Measurements from ENCODE around the gene FANK1.

FANK1 gene

DNA sequence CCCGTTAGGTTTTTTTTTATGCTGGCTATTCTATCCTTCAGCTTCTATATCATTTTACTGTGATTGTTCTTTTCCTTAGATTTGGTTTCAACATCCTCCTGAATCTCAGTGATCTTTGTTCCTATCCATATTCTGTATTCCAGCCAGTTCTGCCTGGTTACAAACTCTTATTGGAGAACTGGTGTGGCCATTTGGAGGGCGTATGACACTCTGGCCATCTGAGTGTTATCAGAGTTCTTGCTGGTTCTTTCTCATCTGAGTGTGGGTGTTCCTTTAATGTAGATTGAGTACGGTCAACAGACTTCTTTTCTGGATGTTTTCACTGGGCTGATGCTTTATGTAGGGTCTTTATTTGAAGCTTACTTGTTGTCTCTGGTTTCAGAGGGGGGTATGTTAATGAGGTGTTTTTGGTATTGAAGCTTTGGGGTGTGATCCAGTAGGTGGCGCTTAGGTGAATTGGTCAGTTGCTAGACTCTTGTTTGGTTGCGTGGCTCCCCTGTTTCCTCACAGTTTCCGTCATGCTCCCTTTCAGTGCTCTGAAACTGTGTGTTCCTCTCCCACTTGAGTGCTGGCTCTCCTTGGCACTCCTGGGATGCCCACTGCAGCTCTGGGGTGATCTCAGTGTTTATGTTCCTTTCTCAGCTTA, 80.7 kb downstream of the FANK1 start:
- in situ Hi-C loops (cut with HindIII; ENCODE audit: low pct_ligation_motif_present, low pct_unique_long_range_greater_than_20kb, low sequenced_read_pairs) = no loop called here
- no peak for DNase-seq

DNA sequence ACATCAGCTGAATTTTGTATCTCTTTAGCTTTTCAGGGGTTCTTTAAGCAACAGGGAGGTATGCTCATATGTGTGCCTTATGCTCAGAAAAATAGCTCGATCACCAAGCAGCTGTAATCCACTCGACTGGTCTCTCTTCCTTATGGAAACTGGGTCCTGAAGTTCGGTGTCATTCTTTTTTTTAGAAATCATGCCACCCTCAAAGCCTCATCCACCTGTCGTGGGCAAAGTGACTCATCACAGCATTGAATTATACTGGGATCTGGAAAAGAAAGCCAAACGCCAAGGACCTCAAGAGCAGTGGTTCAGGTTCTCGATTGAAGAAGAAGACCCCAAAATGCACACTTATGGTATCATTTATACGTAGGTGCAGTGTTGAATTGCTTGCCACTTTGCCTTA, 83.6 kb downstream of the FANK1 start:
- in situ Hi-C loops (cut with HindIII; ENCODE audit: low pct_ligation_motif_present, low pct_unique_long_range_greater_than_20kb, low sequenced_read_pairs) = no loop called here
- no peak for DNase-seq

DNA sequence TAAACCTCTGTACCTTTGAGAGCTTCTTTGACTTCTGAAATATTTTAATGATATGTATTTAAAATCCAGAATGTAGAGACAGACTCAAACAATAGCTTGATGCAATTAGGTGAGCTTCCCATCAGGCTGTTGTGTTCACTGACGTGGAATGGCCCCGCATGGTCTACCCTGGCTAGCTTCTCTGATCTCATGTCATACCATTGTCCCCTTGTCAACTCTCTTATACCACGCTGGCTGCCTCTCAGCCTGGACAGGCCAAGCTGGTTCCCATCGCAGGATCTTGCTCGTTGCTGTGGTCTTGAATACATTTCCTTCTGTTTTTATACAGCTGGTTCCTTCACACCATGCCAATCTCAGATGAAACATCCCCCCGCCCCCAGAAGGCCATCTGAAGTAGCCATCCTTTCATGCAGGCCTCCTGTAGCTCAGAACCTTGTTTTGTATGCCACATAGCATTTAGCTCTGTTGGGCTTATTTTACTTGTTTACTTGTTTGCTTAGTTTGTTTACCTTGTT, 84.2 kb downstream of the FANK1 start:
- in situ Hi-C loops (cut with HindIII; ENCODE audit: low pct_ligation_motif_present, low pct_unique_long_range_greater_than_20kb, low sequenced_read_pairs) = no loop called here
- DNase-seq = no peak

DNA sequence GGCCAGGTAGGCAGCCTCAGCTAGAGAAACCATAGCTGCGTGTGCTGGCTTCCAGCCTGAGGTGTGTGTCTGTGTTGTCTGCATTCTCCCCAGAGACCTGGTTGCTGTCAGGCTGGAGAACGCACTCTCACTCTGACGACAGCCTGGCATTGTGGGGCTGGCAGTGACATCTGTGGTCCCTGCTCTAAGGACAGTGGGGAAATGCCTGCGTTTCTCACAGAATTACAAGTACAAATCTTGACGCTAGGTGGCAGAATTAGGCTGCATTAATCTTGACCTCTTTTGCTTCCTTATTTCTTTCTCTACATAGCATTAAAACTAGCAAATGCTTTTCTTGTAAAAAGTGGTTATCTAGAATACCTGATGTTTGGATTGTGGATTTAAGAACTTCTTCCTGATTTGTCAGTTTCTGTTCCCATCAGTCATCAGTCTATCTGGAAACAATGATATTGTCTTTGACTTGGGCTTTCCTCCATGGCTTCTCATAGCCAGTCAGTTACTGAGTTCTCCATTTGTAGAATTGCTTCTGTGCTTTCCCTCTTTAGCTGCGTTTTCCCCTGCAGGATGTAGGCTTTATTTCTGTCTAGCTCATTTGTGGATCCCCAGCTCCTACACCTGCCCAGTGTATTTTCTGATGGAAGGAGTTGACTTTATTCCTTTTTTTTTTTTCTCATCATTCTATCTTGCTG, 86.0 kb downstream of the FANK1 start:
- in situ Hi-C loops (cut with HindIII; ENCODE audit: low pct_ligation_motif_present, low pct_unique_long_range_greater_than_20kb, low sequenced_read_pairs) = no loop called here
- peak; percentile 76 for DNase-seq

DNA sequence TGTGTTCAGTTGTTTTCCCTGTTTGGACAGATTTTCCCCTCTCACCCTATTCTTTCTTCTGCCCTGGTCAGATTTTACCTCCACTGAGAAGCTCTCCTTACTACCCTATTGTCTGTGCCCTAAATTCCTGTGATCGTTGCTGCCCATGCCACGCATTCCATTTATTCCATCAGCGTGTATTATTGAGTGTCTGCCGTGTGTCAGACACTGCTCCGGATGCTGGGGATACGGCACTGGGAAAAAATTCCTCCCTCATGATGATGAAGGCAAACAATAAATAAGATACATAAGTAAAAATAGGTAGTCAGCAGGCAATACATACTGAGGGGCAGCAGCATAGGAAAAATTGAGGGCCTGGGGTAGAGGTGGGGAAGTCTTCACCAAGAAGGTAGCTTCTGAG, 86.8 kb downstream of the FANK1 start:
- in situ Hi-C loops (cut with HindIII; ENCODE audit: low pct_ligation_motif_present, low pct_unique_long_range_greater_than_20kb, low sequenced_read_pairs) = no loop called here
- peak; percentile 12 for DNase-seq

DNA sequence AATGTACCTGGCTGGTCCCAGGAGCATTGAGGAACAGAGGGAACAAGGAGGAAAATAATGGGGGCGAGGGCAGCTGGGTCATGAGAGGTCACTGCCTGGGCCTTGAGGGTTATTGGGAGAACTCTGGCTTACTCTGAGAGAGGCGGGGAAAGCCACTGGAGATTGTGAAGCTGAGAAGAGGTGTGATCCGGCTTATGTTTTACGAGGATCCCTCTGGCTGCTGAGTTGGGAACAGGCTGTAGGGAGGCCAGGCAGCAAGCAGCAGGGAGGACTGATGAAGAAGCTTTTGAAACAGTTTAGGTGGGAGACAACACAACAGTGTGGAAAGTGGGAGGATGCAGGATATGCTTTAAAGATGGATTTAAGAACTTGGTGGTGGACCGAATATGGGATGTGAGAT, 87.3 kb downstream of the FANK1 start:
- in situ Hi-C loops (cut with HindIII; ENCODE audit: low pct_ligation_motif_present, low pct_unique_long_range_greater_than_20kb, low sequenced_read_pairs) = no loop called here
- no peak for DNase-seq

DNA sequence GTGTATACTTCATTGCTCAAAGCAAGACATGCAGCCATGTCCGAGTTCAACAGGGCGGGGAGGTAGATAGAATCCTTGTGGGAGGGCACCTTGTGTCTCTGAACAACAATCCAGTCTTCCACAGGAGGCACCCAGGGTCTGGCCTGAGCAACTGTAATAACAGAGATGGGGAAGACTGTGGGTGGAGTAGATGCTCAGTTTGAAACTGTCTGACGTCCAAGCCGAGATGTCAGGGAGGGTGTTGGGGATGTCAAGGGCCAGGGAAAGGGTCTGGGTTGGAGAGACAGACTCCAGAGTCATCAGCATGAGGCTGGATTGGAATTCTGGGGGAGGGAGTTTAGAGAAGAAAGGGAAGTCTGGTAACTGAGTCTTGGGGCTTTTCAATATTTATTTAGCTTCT, 88.0 kb downstream of the FANK1 start:
- DNase-seq = no peak
- in situ Hi-C loops (cut with HindIII; ENCODE audit: low pct_ligation_motif_present, low pct_unique_long_range_greater_than_20kb, low sequenced_read_pairs) = no loop called here

DNA sequence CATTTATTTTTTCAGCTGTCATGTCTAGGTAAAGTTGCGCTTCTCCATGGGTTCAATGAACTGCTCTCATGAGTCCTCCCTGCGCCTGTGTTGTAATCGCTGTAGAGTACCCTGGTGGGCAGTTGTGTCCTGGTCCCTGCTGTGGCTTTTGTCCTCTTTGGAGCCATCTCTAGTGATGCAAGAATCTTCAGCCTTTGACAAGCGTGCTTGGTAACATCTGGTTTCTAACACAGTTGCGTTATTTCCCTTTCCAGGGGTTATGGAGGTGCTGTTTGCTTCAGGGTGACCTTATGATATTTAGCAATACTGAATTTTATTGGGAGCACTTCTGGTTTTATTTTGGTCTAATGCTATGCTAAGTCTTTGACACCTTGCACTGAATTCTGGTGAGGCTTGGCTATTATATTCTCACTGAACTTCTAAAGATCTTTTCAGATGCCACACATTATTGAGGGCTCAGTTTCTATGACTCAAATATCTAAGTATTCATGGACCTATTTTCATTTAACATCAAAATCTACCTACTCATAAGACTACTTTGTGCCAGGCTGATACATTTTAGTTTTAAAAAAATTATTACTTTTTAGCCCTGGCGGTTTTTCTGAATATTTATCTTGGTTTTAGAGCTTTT, 88.6 kb downstream of the FANK1 start:
- no peak for DNase-seq
- in situ Hi-C loops (cut with HindIII; ENCODE audit: low pct_ligation_motif_present, low pct_unique_long_range_greater_than_20kb, low sequenced_read_pairs) = no loop called here

DNA sequence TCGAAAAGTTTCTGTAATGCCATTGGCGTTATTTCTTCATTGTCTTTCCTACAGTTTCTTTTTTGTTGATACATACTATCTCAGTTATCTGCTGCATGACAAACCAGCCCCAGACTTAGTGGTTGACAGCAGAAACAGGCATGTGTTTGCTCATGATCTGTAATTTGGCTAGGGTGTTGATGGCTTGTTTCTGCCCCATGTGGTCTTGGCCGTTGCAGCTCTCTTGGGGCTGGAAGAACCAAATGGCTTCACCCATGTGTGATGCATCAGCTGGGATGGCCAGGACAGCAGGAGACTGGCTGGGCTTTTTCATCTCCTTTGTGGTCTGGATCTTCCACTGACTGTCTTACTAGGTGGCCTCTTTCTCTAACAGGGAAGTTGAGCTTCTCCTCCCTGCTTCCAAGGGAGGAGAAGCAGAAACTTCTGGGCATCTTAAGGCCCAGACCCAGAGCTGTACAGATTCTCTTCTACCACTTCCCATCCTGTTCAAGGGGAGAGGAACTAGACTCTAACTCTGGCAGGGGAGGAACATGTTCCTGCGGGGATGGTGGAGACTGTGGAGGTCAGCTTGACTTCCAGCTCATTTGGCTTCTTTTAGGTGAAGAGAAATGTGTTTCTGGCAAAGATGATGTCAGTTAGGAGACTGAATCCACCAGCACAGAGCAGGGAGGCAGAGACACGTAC, 89.3 kb downstream of the FANK1 start:
- DNase-seq = no peak
- in situ Hi-C loops (cut with HindIII; ENCODE audit: low pct_ligation_motif_present, low pct_unique_long_range_greater_than_20kb, low sequenced_read_pairs) = no loop called here

DNA sequence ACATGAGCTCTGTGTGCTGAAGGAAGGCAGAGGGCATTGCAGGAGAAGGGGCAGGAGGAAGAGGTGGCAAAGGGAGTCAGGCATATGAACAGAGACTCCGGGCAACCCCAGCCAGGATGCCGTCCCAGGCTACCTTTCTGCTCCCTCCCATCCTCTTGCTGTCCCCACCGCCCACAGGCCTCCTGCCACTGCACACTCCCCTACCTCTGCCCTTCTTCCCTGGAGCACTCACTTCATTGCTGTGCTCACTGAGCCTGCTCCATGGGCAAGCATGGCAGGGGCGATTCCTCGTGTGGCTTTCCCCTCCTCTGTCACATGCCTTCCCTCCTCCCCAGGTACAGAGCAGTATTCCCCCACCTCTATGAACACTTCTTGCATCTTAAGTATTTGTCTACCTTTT, 93.4 kb downstream of the FANK1 start:
- in situ Hi-C loops (cut with HindIII; ENCODE audit: low pct_ligation_motif_present, low pct_unique_long_range_greater_than_20kb, low sequenced_read_pairs) = no loop called here
- DNase-seq = no peak

DNA sequence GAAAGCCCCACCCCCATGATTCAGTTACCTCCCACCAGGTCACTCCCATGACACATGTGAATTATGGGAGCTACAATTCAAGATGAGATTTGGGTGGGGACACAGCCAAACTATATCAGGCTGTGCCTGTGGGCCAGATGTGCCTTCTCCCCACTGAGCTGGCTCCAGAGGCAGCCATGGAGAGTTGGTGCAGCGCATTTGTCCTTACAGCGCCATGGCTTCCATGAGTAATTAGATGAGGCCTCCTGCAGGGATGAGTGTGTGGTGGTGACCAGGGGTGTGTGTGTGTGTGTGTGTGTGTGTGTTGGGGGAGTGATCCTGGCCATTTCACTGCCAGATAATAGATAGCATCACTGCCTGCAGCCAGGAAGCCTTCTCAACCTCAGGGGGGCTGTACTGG, 94.6 kb downstream of the FANK1 start:
- in situ Hi-C loops (cut with HindIII; ENCODE audit: low pct_ligation_motif_present, low pct_unique_long_range_greater_than_20kb, low sequenced_read_pairs) = no loop called here
- DNase-seq = no peak

DNA sequence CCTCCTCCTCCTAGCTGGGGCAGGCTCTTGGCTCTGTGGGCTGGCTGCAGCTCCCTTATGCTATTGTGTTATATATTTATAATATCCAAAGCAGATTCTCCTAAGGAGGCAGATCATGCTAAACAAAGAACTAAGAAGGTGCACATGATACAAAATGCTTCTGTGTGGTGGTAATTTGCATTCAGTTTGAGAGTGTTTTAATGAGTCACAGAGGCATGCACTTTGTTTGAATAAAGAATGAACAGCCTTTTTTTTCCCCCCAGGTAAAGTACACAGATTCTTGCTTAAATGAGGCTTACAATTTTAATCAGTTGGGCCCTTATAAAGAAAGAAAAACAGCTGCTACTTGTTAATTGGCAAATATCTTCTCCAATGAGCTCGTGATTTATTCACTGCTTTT, 95.0 kb downstream of the FANK1 start:
- in situ Hi-C loops (cut with HindIII; ENCODE audit: low pct_ligation_motif_present, low pct_unique_long_range_greater_than_20kb, low sequenced_read_pairs) = no loop called here
- no peak for DNase-seq

DNA sequence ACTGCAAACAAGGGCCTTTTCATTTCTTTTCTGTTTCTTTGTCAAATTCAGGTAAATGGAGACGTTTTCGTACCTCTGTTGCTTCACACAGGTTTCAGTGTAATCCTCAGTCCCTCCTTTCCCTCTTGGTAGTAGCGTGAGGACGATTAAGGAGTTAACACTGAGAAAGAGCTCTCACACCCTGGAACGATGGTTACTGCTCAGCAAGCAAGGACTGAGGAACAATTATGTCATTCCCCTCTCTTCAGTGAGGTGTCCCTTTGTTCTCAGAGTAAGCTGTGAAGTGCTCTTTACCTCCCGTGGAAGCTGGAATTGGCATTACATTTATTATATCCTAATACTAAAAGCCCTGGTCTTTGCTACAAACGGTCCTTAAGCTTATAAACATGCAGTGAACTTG, 95.9 kb downstream of the FANK1 start:
- DNase-seq = no peak
- in situ Hi-C loops (cut with HindIII; ENCODE audit: low pct_ligation_motif_present, low pct_unique_long_range_greater_than_20kb, low sequenced_read_pairs) = no loop called here

DNA sequence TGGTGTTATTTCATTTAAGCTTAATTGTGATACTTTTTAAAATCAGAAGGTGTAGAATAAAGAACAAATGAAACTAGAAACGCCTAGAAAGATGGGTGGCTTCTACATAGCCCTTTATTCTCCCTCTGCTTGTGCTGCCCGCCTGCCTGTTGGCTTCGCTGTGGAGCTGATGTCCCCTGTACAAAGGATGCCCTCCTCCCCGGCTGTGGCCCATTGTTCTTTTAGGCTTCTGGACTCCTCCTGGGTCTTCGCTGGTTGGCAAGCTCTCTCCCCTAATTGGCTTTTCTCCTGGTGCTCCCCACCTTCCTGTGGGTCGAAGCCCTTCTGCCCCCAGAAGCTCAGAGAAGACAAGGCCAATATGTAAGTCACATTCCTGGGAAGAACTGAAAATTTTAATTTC, 98.2 kb downstream of the FANK1 start:
- DNase-seq = no peak
- in situ Hi-C loops (cut with HindIII; ENCODE audit: low pct_ligation_motif_present, low pct_unique_long_range_greater_than_20kb, low sequenced_read_pairs) = no loop called here

DNA sequence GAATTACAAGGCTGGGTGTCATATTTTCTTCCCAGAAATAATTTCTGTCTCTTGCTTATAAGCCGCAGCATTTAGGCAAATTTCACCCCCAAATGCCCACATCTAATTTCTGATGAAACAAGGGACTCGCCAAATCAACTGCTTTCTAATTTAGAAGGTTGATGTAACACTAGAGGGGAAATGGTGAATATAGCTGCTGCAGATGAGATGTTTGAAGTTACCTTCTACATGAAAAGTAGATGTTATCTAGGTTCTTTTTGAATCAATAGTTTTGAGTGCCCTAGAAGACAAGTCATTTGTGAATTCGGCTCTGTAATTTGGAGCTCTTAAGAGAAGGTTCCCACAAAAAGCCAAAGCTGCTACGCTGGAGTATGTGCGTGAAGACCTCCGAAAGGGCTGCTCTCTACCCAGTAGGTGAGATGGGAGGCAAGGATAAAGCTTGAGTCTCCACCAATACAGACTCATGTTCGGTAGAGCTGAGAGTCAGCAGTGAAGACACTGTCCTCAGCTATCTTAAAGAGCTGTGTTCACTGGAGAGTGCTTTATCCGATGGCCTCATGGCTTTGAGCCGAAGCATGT, 99.5 kb downstream of the FANK1 start:
- no peak for DNase-seq
- in situ Hi-C loops (cut with HindIII; ENCODE audit: low pct_ligation_motif_present, low pct_unique_long_range_greater_than_20kb, low sequenced_read_pairs) = no loop called here

DNA sequence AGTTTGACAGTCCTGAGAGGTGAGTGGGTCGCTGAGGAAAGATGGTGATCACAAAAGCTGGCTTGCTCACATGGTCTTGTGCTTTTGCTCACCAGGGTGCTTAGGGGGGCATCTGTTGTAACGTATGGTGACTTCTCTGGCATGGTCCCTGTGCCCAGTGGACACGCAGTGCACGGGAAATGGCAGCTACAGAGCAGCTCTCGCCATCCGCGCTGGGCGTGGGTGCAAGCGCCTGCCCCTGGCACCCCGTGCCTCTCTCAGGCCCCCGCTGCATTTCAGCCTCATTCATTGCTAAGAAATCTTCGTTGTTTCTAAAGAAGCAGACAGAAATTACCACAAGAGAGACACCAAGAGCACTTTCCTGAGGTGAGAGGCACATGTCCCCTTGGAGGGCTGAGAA, 101.2 kb downstream of the FANK1 start:
- DNase-seq = no peak
- in situ Hi-C loops (cut with HindIII; ENCODE audit: low pct_ligation_motif_present, low pct_unique_long_range_greater_than_20kb, low sequenced_read_pairs) = no loop called here

DNA sequence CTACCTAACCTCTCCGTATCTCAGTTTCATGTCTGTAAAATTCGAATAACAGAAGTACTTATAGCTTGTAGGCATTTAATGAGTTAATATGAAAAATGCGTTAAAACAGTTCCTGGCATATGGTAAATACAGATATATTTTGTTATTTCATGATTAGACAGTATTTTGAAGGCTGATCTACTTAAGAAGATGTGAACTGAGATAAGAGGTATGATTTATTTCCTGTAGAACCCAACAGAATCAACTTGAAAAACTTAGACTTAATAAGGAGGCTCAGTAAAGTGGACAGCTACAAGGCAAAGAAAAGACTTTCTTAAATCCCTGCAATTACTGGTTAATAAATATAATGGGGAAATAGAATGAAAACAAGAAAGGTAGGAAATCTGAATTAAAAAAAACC, 103.3 kb downstream of the FANK1 start:
- in situ Hi-C loops (cut with HindIII; ENCODE audit: low pct_ligation_motif_present, low pct_unique_long_range_greater_than_20kb, low sequenced_read_pairs) = no loop called here
- DNase-seq = no peak

DNA sequence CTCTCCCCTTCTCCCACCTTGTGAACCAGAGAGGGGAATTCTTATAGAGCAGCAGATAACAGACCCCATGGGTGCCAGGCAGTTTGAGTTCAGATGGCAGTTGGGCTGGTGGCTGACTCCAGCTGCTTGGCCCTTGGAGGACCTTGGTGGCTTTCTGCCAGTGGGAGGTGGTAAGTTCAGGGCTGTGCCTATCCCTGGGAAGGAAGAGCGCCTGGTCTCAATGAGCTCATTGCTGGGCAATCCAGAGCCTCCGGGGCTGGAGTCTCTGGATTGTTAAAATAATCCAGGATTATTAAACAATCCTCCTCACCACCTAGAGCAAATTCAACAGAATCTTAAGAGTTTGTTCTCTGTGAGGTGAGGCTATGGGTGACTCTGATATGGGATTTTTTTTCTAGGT, 105.2 kb downstream of the FANK1 start:
- DNase-seq = no peak
- in situ Hi-C loops (cut with HindIII; ENCODE audit: low pct_ligation_motif_present, low pct_unique_long_range_greater_than_20kb, low sequenced_read_pairs) = no loop called here

DNA sequence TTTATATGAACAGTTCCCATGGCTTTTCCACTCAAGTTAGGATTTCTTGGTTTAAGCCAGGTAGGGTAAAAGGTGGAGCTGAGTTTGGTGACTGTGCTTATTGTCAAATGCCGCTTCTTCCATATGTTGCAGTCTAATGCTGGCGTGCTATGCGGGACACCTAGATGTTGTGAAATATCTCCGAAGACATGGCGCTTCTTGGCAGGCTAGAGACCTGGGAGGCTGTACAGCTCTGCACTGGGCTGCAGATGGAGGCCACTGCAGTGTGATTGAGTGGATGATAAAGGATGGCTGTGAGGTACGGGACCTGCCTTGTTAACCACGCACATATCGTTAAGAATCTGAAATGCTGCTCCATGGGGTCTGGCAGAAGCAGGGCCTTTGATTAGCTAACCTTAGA, 108.4 kb downstream of the FANK1 start:
- in situ Hi-C loops (cut with HindIII; ENCODE audit: low pct_ligation_motif_present, low pct_unique_long_range_greater_than_20kb, low sequenced_read_pairs) = no loop called here

More for the DNA sequence above, 108.4 kb downstream of the FANK1 start:
- no peak for DNase-seq

All from ACHN (cell line).